Stimulated activated memory B cell treated with anti-CD40 and anti-IgM and Interleukin-4, amounts not matched to agents 10 μg/mL and 1 μg/mL and 100 μg/mL, for 72 hours (primary cell): ENCODE results near the gene KAT6B.
A peak's percentile ranks its signal among the peaks of the same experiment; 100 is the strongest.
"Not testable (repeated sequence)": the region's sequence is repeated elsewhere in the genome, so short reads cannot be mapped to it uniquely, and the experiment has no call there.

ENCODE experiments used
- ATAC-seq: fragments of 150-1000 bp; cut with Tn5 transposase; 2 replicates; pipeline ENCODE4 v1.10.0; 2021
- H3K27ac Mint-ChIP-seq: one replicate; pipeline ENCODE4 v1.8.0; 2022; ENCODE audit warnings: mild to moderate bottlenecking, mixed read lengths
- H3K27me3 Mint-ChIP-seq: one replicate; pipeline ENCODE4 v1.8.0; 2022; ENCODE audit warnings: mixed read lengths
- H3K36me3 Mint-ChIP-seq: one replicate; pipeline ENCODE4 v1.8.0; 2022; ENCODE audit warnings: mixed read lengths
- H3K4me1 Mint-ChIP-seq: one replicate; pipeline ENCODE4 v1.8.0; 2022; ENCODE audit warnings: mixed read lengths
- H3K4me3 Mint-ChIP-seq: one replicate; pipeline ENCODE4 v1.8.0; 2022; ENCODE audit warnings: mild to moderate bottlenecking, moderate library complexity, mixed read lengths
- H3K9me3 Mint-ChIP-seq: one replicate; pipeline ENCODE4 v1.8.0; 2022; ENCODE audit warnings: mixed read lengths

Gene KAT6B

DNA sequence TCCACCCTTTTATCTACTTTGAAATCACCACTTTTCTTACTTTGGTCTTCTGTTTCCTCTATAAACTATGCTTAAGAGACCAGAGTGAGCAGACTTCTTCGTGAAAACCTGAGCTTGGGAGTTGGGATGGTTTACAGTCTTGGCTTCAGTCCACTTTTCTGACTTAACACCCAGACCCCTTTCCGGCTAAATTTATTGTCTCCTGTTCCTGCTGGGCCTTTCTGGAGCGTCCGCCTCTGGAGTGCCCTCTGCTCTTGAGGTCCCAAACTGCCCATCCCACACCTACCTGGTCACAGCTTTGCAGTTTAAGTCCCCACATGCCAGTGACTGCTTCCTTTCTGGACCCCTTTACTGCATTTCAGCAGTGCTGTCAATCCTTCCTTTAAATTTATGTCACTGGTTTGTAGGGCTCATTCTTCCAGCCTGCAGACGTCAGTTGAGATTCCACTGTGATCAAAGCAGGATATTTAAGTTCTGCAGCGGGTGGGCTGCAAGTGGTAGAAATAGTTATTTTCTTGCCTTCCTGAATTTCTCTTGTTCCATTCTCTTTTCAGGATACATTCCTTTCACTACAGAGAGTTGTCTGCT is 80.3 kb downstream of the KAT6B start:
- Mint-ChIP-seq H3K4me1 (peaks cover 29% of the 10 kb centered on the region), H3K27ac (no peak overlapping the region), H3K36me3 (peaks cover 5% of the 10 kb centered on the region), H3K4me3 (no peak overlapping the region), H3K9me3 (no peaks in the 10 kb centered on the region), H3K27me3 (no peaks in the 10 kb centered on the region)
- ATAC-seq: no peak

DNA sequence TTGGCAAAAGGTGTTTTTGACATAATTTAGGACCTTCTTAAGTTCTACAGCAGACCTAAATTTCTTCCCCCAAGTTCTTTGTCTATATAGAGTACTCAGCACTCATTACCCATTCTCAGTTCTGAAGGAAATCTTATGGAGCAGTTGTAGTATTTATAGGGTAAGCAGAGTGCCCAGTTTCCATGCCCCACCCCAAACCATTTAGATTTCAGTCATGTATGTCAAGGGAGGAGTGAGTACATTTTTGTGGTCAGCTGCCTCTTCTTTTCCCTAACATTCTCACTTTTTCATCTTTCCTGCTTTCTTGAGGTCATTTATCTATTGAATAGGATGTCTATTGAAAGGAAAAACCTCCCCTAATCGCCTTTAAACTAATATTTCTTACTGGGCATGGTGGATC is 83.3 kb downstream of the KAT6B start:
- Mint-ChIP-seq H3K36me3 (peaks cover 5% of the 10 kb centered on the region), H3K27ac (no peak overlapping the region), H3K4me3 (no peak overlapping the region), H3K27me3 (no peaks in the 10 kb centered on the region), H3K4me1 (peaks cover 43% of the 10 kb centered on the region), H3K9me3 (no peaks in the 10 kb centered on the region)
- ATAC-seq: no peak

GRCh38 chr10:74910241-74910975 is 84.0 kb downstream of the KAT6B start:
- Mint-ChIP-seq H3K27ac (no peak overlapping the region), H3K36me3 (peaks cover 5% of the 10 kb centered on the region), H3K4me3 (no peak overlapping the region), H3K9me3 (no peaks in the 10 kb centered on the region), H3K4me1 (peaks cover 48% of the 10 kb centered on the region), H3K27me3 (no peaks in the 10 kb centered on the region)
- no peak for ATAC-seq

DNA sequence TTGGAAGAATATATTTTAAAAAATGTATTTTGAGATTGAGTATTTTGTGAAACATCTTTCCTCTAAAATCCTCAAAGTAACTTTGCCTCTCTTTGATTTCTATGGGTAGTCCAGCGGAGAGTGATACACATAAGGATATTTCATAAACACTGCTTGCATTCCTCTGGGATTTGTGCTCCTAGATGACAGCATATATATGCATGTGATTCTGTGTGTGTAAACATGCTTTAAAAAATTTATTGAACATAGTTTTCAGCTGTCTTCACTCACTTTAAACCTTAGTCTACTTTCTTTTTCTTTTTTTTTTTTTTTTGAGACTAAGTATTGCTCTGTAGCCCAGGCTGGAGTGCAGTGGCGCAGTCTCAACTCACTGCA is 84.6 kb downstream of the KAT6B start:
- no peak overlapping the region for H3K4me3 Mint-ChIP-seq
- ATAC-seq: no peak
- no peak overlapping the region for H3K27ac Mint-ChIP-seq
- H3K27me3 Mint-ChIP-seq: no peaks in the 10 kb centered on the region
- peaks cover 51% of the 10 kb centered on the region for H3K4me1 Mint-ChIP-seq
- H3K36me3 Mint-ChIP-seq: peaks cover 5% of the 10 kb centered on the region
- H3K9me3 Mint-ChIP-seq: no peaks in the 10 kb centered on the region

DNA sequence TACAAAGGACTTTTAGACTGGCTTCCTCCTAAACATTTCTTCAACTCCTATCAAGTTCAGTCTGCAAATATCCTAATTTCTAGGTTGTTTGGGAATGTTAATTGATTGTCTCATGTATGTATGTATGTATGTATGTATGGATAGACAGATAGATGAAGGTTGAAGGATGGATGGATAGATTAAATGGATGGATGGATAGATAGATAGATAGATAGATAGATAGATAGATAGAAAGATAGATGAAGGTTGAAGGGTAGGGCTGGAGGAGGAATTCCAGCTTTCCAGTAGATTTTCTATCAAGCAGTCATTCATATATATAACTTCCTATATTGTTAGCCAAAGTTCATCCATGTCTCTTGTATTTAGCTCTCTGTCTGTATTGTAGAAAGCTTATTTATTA is 85.8 kb downstream of the KAT6B start:
- Mint-ChIP-seq H3K4me1 (peaks cover 48% of the 10 kb centered on the region), H3K27ac (no peak overlapping the region), H3K4me3 (no peak overlapping the region), H3K27me3 (no peaks in the 10 kb centered on the region), H3K9me3 (no peaks in the 10 kb centered on the region), H3K36me3 (peaks cover 5% of the 10 kb centered on the region)
- no peak for ATAC-seq

GRCh38 chr10:74912682-74913081 is 86.3 kb downstream of the KAT6B start:
- H3K4me3 Mint-ChIP-seq: no peak overlapping the region
- no peak overlapping the region for H3K27ac Mint-ChIP-seq
- H3K9me3 Mint-ChIP-seq: no peaks in the 10 kb centered on the region
- no peaks in the 10 kb centered on the region for H3K27me3 Mint-ChIP-seq
- H3K36me3 Mint-ChIP-seq: peaks cover 9% of the 10 kb centered on the region
- peaks cover 48% of the 10 kb centered on the region for H3K4me1 Mint-ChIP-seq
- ATAC-seq: no peak

GRCh38 chr10:74913377-74913979 is 87.1 kb downstream of the KAT6B start:
- no peaks in the 10 kb centered on the region for H3K9me3 Mint-ChIP-seq
- no peak for ATAC-seq
- H3K36me3 Mint-ChIP-seq: peaks cover 6% of the 10 kb centered on the region
- peaks cover 48% of the 10 kb centered on the region for H3K4me1 Mint-ChIP-seq
- H3K27me3 Mint-ChIP-seq: no peaks in the 10 kb centered on the region
- H3K4me3 Mint-ChIP-seq: no peak overlapping the region
- H3K27ac Mint-ChIP-seq: no peak overlapping the region

- peaks cover 33% of the 10 kb centered on the region for H3K4me1 Mint-ChIP-seq
- peaks cover 5% of the 10 kb centered on the region for H3K9me3 Mint-ChIP-seq
- no peak overlapping the region for H3K4me3 Mint-ChIP-seq
- no peaks in the 10 kb centered on the region for H3K27me3 Mint-ChIP-seq
- peaks cover 23% of the 10 kb centered on the region for H3K36me3 Mint-ChIP-seq
- H3K27ac Mint-ChIP-seq: no peak overlapping the region
- no peak for ATAC-seq
These were observed 89.9 kb downstream of the KAT6B start for GRCh38 chr10:74916283-74916682.

GRCh38 chr10:74917481-74918077 is 91.2 kb downstream of the KAT6B start:
- Mint-ChIP-seq H3K4me3 (no peak overlapping the region), H3K27me3 (no peaks in the 10 kb centered on the region), H3K4me1 (peaks cover 34% of the 10 kb centered on the region), H3K27ac (no peak overlapping the region), H3K9me3 (peaks cover 5% of the 10 kb centered on the region), H3K36me3 (peaks cover 27% of the 10 kb centered on the region)
- no peak for ATAC-seq

DNA sequence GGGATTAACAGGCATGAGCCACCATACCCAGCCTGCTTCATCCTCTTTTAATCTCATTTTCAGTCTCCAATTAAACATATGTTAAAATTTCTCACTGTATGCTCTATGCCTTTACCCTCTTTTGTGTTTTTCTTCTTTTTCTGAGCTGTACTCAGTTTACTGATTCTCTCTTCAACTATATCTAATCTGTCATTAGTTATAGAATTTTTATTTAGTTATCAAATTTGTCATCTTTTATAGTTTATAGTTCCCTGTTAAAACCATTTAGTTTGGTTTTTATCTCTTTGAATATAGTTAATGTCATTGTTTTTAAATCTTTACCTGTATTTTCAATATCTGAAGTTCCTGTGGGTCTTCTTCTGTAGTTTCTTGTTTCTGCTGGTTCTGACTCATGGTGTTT is 93.3 kb downstream of the KAT6B start:
- Mint-ChIP-seq H3K27me3 (no peaks in the 10 kb centered on the region), H3K9me3 (peaks cover 5% of the 10 kb centered on the region), H3K27ac (no peak overlapping the region), H3K36me3 (peaks cover 34% of the 10 kb centered on the region), H3K4me1 (peaks cover 38% of the 10 kb centered on the region), H3K4me3 (no peak overlapping the region)
- ATAC-seq: no peak

- not testable (repeated sequence) for H3K27ac Mint-ChIP-seq, H3K27me3 Mint-ChIP-seq, ATAC-seq, H3K9me3 Mint-ChIP-seq, H3K4me3 Mint-ChIP-seq
- H3K36me3 Mint-ChIP-seq: peaks cover 34% of the 10 kb centered on the region
- H3K4me1 Mint-ChIP-seq: peaks cover 30% of the 10 kb centered on the region
These were observed 94.7 kb downstream of the KAT6B start for GRCh38 chr10:74921070-74921469.

DNA sequence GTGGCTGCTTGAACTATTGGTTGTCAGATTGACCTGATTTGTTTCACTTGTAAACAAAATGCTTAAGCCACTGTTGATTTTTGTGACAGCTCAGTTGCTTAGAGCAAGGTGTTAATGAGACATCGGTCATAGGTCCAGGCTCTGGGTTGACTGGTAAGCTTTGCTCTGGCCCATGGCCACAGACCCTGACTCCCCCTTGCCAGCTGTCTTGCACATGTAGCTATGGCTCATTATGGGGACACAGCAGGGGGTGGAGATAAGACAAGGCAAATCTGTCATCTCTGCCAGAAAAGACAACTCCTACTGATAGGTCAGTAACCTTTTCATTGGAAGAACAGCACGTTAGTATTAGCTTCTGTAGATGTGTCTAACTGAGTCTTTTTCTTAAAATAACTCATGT is 95.3 kb downstream of the KAT6B start:
- Mint-ChIP-seq H3K4me3 (no peak overlapping the region), H3K27ac (no peak overlapping the region), H3K9me3 (peaks cover 5% of the 10 kb centered on the region), H3K4me1 (peaks cover 28% of the 10 kb centered on the region), H3K36me3 (peaks cover 37% of the 10 kb centered on the region), H3K27me3 (no peaks in the 10 kb centered on the region)
- no peak for ATAC-seq

DNA sequence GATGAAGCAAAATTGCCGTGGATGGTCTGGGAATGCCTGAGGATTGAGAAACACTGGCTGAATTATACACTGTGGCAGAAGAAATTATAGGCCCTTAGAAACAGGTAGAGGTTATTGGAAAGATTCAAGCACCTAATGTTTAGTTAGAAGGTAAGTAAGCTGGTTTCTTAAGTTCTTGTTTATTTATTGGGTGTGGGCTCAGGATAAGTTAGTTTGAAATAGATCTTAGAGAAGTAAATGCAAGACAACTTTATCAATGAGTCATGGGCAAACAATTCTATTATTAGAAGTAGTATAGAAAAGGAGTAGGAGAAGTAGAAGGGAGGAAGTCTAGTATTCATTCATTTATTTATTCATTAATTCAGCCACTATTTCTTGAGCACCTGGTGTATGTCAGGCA is 96.5 kb downstream of the KAT6B start:
- Mint-ChIP-seq H3K9me3 (peaks cover 5% of the 10 kb centered on the region), H3K4me1 (peaks cover 31% of the 10 kb centered on the region), H3K36me3 (peaks cover 34% of the 10 kb centered on the region), H3K27me3 (no peaks in the 10 kb centered on the region), H3K27ac (peak overlapping the region; percentile 4), H3K4me3 (no peak overlapping the region)
- no peak for ATAC-seq

- Mint-ChIP-seq H3K36me3 (peaks cover 34% of the 10 kb centered on the region), H3K4me3 (no peak overlapping the region), H3K9me3 (peaks cover 5% of the 10 kb centered on the region), H3K27ac (peak overlapping the region; percentile 4), H3K27me3 (no peaks in the 10 kb centered on the region), H3K4me1 (peaks cover 31% of the 10 kb centered on the region)
- ATAC-seq: no peak
These were observed 97.2 kb downstream of the KAT6B start for GRCh38 chr10:74923556-74923955.

DNA sequence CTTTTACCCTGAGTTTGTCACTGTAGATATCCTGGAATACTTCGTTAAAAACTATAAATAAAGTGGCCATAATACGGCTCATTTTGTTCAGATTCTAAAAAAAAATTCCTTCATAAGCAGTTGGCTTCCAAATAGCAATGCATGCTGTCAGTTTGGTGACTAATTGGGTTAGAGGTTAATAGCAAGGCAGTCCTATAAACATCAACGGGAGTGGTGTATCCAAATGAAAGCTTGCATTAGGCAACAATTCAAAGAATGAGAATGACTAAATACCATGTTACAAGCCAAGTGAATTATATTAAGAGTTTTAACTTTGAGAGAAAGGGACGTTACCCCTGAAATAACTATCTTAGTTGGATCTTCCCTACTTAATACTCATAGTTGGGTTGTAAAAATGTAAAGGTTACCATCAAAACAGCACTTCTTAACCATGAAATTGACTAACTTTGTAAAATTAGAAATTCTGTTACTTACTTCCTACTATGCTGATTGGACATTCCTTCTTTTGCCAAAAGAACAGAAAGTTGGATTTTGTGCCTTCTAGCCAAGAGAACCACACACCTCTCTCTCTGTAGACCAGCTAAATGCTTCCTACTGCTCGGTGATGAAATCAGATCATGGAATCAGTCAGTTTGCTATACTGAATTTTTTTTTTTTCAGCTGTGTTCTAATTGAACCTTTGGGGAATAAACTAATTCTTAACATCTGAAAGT is 98.0 kb downstream of the KAT6B start:
- H3K27me3 Mint-ChIP-seq: no peaks in the 10 kb centered on the region
- H3K4me1 Mint-ChIP-seq: peaks cover 31% of the 10 kb centered on the region
- peaks cover 5% of the 10 kb centered on the region for H3K9me3 Mint-ChIP-seq
- ATAC-seq: no peak
- peaks cover 33% of the 10 kb centered on the region for H3K36me3 Mint-ChIP-seq
- no peak overlapping the region for H3K27ac Mint-ChIP-seq
- H3K4me3 Mint-ChIP-seq: no peak overlapping the region
